HepG2 (cell line): ENCODE data around the gene FZD7. TPM values are rescaled to one million over a fixed set of nuclear protein-coding genes. Genes with fewer than 3 reads are reported as not detected.

Source experiments
- ATAC-seq: fragments of 200-7000 bp; cut with Tn5 transposase; 3 replicates; pipeline ENCODE4 v1.9.1; 2020; ENCODE audit warnings: mild to moderate bottlenecking, moderate library complexity
- BruUV-seq: library from RNA; stranded (reverse); fragments of 400-500 nt; replicated peaks from 2 replicates; lab custom pipeline; 2021; lab: Mats Ljungman, UMichigan
- CTCF ChIA-PET: fragments of 300-600 bp; formaldehyde crosslinking; extraction: SDS; loops from one replicate; lab custom pipeline; 2021; ENCODE audit warnings: low total read pairs, inconsistent platforms, low intra/inter-chr PET ratio; lab: Yijun Ruan, JAX
- POLR2A ChIA-PET: fragments of 350-600 bp; sonication (Branson Sonifier 250); formaldehyde crosslinking; loops from one replicate; lab custom pipeline; 2020; ENCODE audit warnings: antibody characterized with exemption, inconsistent platforms; lab: Yijun Ruan, JAX
- DNase-seq: peaks from one replicate; pipeline ENCODE4 v3.0.0-alpha.2; 2015; ENCODE audit warnings: low spot score
- FAIRE-seq: peaks from 3 replicates; lab custom pipeline; 2011; peaks lifted over from hg19 to GRCh38; lab: Jason Lieb, UNC
- H2AFZ ChIP-seq: one replicate; pipeline ENCODE4 v1.6.1; 2011; ENCODE audit warnings: low read length, inconsistent platforms
- H3K27ac ChIP-seq: fragments of 300-600 bp; 3 replicates; pipeline ENCODE4 v1.8.0; 2011; ENCODE audit warnings: mixed run types, mild to moderate bottlenecking, mixed read lengths, low read length, inconsistent platforms; ENCODE audit not compliant: insufficient read depth; ENCODE audit errors: extremely low read length
- H3K27me3 ChIP-seq, 2 experiments: fragments of 200-600 bp in 1 of 2; 2 replicates in 1 of 2; 3 replicates in 1 of 2; pipeline versions ENCODE4 v1.6.0 to v1.8.0; 2011; ENCODE audit warnings: low read length in 2 of 2, mild to moderate bottlenecking in 2 of 2, moderate library complexity in 2 of 2, inconsistent platforms in 1 of 2; ENCODE audit not compliant: insufficient read depth in 2 of 2, control insufficient read depth in 1 of 2
- H3K36me3 ChIP-seq, 2 experiments: fragments of 200-600 bp in 1 of 2; replicated peaks in 1 of 2; 2 replicates in 1 of 2; 3 replicates in 1 of 2; pipeline versions ENCODE4 v1.5.1 to v1.8.0; 2011; ENCODE audit warnings: low read length in 2 of 2, inconsistent platforms in 1 of 2; ENCODE audit not compliant: insufficient read depth in 2 of 2, control insufficient read depth in 1 of 2
- H3K4me1 ChIP-seq: 2 replicates; pipeline ENCODE4 v1.5.1; 2012; ENCODE audit warnings: low read length, inconsistent platforms; ENCODE audit not compliant: insufficient read depth
- H3K4me2 ChIP-seq: 2 replicates; pipeline ENCODE4 v1.6.0; 2011; ENCODE audit warnings: low read depth, low read length, inconsistent platforms
- H3K4me3 ChIP-seq, 3 experiments: fragments of 200-600 bp in 1 of 3; sonication (generic), shearing (Covaris generic) in 1 of 3; replicated peaks in 1 of 3; 2 replicates each; pipeline ENCODE4 v1.5.1; 2011 to 2016; ENCODE audit warnings: low read length in 3 of 3, inconsistent platforms in 2 of 3, low read depth in 2 of 3, mild to moderate bottlenecking in 2 of 3, control low read depth in 1 of 3, mixed read lengths in 1 of 3; ENCODE audit not compliant: insufficient read depth in 1 of 3
- H3K79me2 ChIP-seq: one replicate; pipeline ENCODE4 v1.6.1; 2011; ENCODE audit warnings: low read length, inconsistent platforms; ENCODE audit not compliant: insufficient read depth
- H3K9ac ChIP-seq: 2 replicates; pipeline ENCODE4 v1.6.0; 2011; ENCODE audit warnings: mild to moderate bottlenecking, low read depth, low read length, inconsistent platforms; ENCODE audit not compliant: insufficient read depth
- H3K9me3 ChIP-seq: 2 replicates; pipeline ENCODE4 v1.5.1; 2012; ENCODE audit warnings: mild to moderate bottlenecking, low read length
- H4K20me1 ChIP-seq: 2 replicates; pipeline ENCODE4 v1.6.0; 2011; ENCODE audit warnings: inconsistent platforms, mild to moderate bottlenecking, low read length, moderate library complexity; ENCODE audit not compliant: insufficient read depth
- IKZF4 ChIP-seq: sonication (generic); formaldehyde crosslinking; IDR thresholded peaks from 2 replicates; pipeline ENCODE4 v1.5.1; 2020; ENCODE audit warnings: borderline replicate concordance, mild to moderate bottlenecking, low read depth, missing genetic modification reagents; ENCODE audit errors: not compliant biosample characterization
- NFE2 ChIP-seq: sonication (generic); formaldehyde crosslinking; IDR thresholded peaks from 2 replicates; pipeline ENCODE4 v1.4.0; 2020; ENCODE audit warnings: missing genetic modification reagents
- TOE1 ChIP-seq: sonication (generic); formaldehyde crosslinking; IDR thresholded peaks from 2 replicates; pipeline ENCODE4 v1.4.0; 2020; ENCODE audit warnings: mild to moderate bottlenecking, missing genetic modification reagents
- ZNF652 ChIP-seq: IDR thresholded peaks from 2 replicates; pipeline ENCODE4 v1.6.1; 2016; ENCODE audit warnings: low read depth, borderline replicate concordance
- whole genome bisulfite sequencing: methylation state at CpG from one replicate; pipeline ENCODE4 v1.1.6; 2017; ENCODE audit warnings: low lambda C conversion rate; 5-methylcytosine and 5-hydroxymethylcytosine counted together
- in situ Hi-C: cut with HindIII; loops from 2 replicates; pipeline ENCODE4 v1.10.0; 2017; ENCODE audit warnings: low pct_unique_long_range_greater_than_20kb; ENCODE audit not compliant: extremely low pct_ligation_motif_present
- intact Hi-C: fragments of 100-400 bp; cut with micrococcal nuclease; formaldehyde crosslinking; loops from one replicate; pipeline ENCODE4 v1.10.0; 2022; ENCODE audit not compliant: unreplicated experiment
- polyA plus RNA-seq, 8 experiments: library from polyadenylated mRNA; depleted of rRNA in 3 of 8; stranded (reverse) in 7 of 8; unstranded in 1 of 8; fragments of >200 nt; fragmentation: Illumina TruSeq in 4 of 8; extraction: Trizol in 4 of 8; gene quantifications; 2 replicates each; pipeline versions ENCODE4 v1.2.1 to v1.2.3, GENCODE V29; 2011 to 2016; ENCODE audit warnings: low read depth in 4 of 8, missing spikeins in 1 of 8, mixed read lengths in 1 of 8; ENCODE audit not compliant: insufficient read depth in 1 of 8
- total RNA-seq, 5 experiments: library from RNA; depleted of rRNA; stranded (reverse); fragments of >200 nt; fragmentation: Illumina TruSeq; extraction: Trizol; gene quantifications; 2 replicates each; pipeline ENCODE4 v1.2.3, GENCODE V29; 2016; ENCODE audit warnings: low read depth in 1 of 5
- TF ChIP-seq, protein P1 (sequence below): sonication (generic); formaldehyde crosslinking; IDR thresholded peaks from 2 replicates; pipeline ENCODE4 v1.4.0; 2020; ENCODE audit warnings: missing genetic modification reagents

FZD7 gene
- total and polyA plus RNA-seq, 2 of the 13 experiments (the other 11 are each of a cell fraction or from before 2014, with no cell fraction given): 0.13 to 0.38 TPM

DNA sequence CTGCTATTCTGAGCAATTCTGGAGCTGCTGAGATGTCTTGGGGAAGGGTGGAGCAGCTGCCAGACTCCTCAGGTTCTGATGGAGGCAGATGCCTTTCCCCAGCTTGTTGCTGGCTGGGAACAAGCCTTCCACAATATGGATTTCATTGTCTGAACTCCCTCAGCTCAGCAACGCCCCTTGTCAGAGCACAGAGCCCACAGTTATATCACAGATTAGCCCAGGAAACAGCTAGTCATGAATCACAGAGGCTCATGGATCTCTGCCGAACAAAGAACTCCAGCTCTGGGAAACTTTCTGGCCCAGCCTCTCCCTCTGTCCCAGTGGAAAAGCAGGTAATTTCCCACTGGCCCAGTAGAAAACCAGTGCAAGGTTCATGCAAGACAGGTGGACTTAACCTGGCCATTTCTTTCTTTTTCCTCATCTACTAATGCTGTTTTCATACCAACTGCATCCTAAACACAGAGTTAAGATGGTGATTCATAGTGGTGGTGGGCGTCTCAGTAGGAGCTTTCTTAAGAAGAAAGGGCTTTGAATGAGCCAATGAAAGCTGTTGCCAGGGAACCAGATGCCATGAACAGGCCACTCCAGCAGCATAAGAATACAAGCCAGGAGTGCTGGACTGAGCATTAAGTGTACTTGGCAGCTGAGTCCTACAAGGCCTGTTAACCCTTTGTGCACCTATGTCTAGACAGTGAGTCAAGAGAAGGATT is 30.7 kb downstream of the FZD7 start:
- Histone ChIP-seq H3K9me3 (no peaks in the 10 kb centered on the region), H3K27ac (no peak overlapping the region), H4K20me1 (no peaks in the 10 kb centered on the region), H3K36me3 (no peaks in the 10 kb centered on the region), H3K9ac (no peak overlapping the region), H3K4me2 (no peak overlapping the region), H3K4me3 (no peak overlapping the region), H3K79me2 (no peaks in the 10 kb centered on the region), H3K4me1 (no peaks in the 10 kb centered on the region), H2AFZ (no peak overlapping the region), H3K27me3 (peaks cover 0 to 7% of the 10 kb centered on the region in 2 experiments; a peak in 2 of 5 replicates)
- no peak for TF ChIP-seq IKZF4 (CRISPR knock-in tag)
- TF ChIP-seq, protein P1, sequence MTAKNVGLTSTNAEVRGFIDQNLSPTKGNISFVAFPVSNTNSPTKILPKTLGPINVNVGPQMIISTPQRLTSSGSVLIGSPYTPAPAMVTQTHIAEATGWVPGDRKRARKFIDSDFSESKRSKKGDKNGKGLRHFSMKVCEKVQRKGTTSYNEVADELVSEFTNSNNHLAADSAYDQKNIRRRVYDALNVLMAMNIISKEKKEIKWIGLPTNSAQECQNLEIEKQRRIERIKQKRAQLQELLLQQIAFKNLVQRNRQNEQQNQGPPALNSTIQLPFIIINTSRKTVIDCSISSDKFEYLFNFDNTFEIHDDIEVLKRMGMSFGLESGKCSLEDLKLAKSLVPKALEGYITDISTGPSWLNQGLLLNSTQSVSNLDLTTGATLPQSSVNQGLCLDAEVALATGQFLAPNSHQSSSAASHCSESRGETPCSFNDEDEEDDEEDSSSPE (CRISPR knock-in tag): no peak
- peak; percentile 52 for TF ChIP-seq ZNF652 (CRISPR knock-in tag)
- in situ Hi-C loops (no loop called here), intact Hi-C loops (no loop called here)
- ChIA-PET CTCF (no interaction called here), POLR2A (no interaction called here)
- DNase-seq (no peak), ATAC-seq (peak; percentile 24; the same call in 1 of the 3 replicates), FAIRE-seq (no peak)
- BruUV-seq: no TSS peak
- 15% methylated on average over 2 of the region's 3 CpGs for WGBS

DNA sequence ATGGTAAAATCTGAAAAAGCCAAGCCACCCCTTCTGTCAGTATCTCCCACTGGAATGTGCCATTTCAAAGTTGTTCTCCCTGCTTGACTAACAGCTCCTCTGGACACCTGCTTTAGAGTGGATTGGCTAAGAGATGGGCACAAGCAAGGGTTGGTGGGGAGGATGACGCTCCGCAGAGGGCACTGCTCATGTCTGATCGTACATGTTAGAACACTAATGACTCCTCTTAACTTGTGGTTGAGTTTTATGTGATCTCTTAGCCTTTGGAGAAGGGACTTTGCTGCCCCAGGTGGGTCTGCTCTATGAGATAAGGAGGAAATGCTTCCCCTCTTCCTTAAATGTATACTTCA is 31.2 kb downstream of the FZD7 start:
- Histone ChIP-seq H3K9ac (no peak overlapping the region), H3K9me3 (no peaks in the 10 kb centered on the region), H3K79me2 (no peaks in the 10 kb centered on the region), H2AFZ (no peak overlapping the region), H3K27me3 (peaks cover 0 to 7% of the 10 kb centered on the region in 2 experiments; a peak in 2 of 5 replicates), H3K36me3 (no peaks in the 10 kb centered on the region), H3K27ac (no peak overlapping the region), H3K4me3 (no peak overlapping the region), H4K20me1 (no peaks in the 10 kb centered on the region), H3K4me2 (no peak overlapping the region), H3K4me1 (no peaks in the 10 kb centered on the region)
- intact Hi-C loops: no loop called here
- FAIRE-seq: no peak
- WGBS: 37% methylated on average over 3 of the region's 3 CpGs
- ChIA-PET CTCF (no interaction called here), POLR2A (no interaction called here)
- TF ChIP-seq TOE1 (CRISPR knock-in tag): no peak
- TF ChIP-seq NFE2 (CRISPR knock-in tag): no peak
- in situ Hi-C loops: no loop called here
- no peak for DNase-seq
- BruUV-seq: no TSS peak
- no peak for ATAC-seq
